GM12874 (cell line): Measurements from ENCODE around the gene EVI2A.

Source experiments
- CTCF ChIP-seq: IDR thresholded peaks from 2 replicates; pipeline ENCODE4 v1.5.1; 2011; ENCODE audit warnings: low read depth, mild to moderate bottlenecking, control low read depth, low read length, moderate library complexity; ENCODE audit not compliant: insufficient read depth

Gene EVI2A

GRCh38 chr17:31296142-31296541 is 25.3 kb downstream of the EVI2A start:
- no peak for TF ChIP-seq CTCF

GRCh38 chr17:31295489-31295871 is 25.9 kb downstream of the EVI2A start:
- TF ChIP-seq CTCF: no peak

- no peak for TF ChIP-seq CTCF
Observed at GRCh38 chr17:31294820-31295488, 26.5 kb downstream of the EVI2A start.

- TF ChIP-seq CTCF: no peak
Observed at GRCh38 chr17:31294231-31294630, 27.2 kb downstream of the EVI2A start.

- no peak for TF ChIP-seq CTCF
Observed at GRCh38 chr17:31293581-31293980, 27.8 kb downstream of the EVI2A start.

- TF ChIP-seq CTCF: no peak
Observed at GRCh38 chr17:31291820-31292219, 29.6 kb downstream of the EVI2A start.

- no peak for TF ChIP-seq CTCF
Observed at GRCh38 chr17:31289790-31290189, 31.6 kb downstream of the EVI2A start.
